Neural cell (in vitro differentiated cells): ENCODE data around the gene SIM1. TPM values are rescaled to one million over a fixed set of nuclear protein-coding genes. Genes with fewer than 3 reads are reported as not detected.

ENCODE experiments used
- H2AFZ ChIP-seq: fragments of 200-600, 300-800 bp; sonication (generic), shearing (Covaris generic); 2 replicates; pipeline ENCODE4 v1.6.0; 2014; ENCODE audit warnings: low read depth, mild to moderate bottlenecking, antibody characterized with exemption, low read length, moderate library complexity
- H3F3A ChIP-seq: fragments of 200-600 bp; shearing (Covaris generic); 2 replicates; pipeline ENCODE4 v1.6.1; 2016; ENCODE audit warnings: mild to moderate bottlenecking, moderate library complexity, mixed read lengths, antibody characterized with exemption, low read length; ENCODE audit not compliant: insufficient read depth, poor library complexity, severe bottlenecking
- H3K27ac ChIP-seq: fragments of 200-600, 300-800 bp; sonication (generic), shearing (Covaris generic); 2 replicates; pipeline ENCODE4 v1.5.1; 2014; ENCODE audit warnings: mild to moderate bottlenecking, low read length, moderate library complexity
- H3K27me3 ChIP-seq: fragments of 300-800, 200-600 bp; sonication (generic), shearing (Covaris generic); 2 replicates; pipeline ENCODE4 v1.6.0; 2014; ENCODE audit warnings: mild to moderate bottlenecking, low read depth, low read length, moderate library complexity; ENCODE audit not compliant: insufficient read depth
- H3K36me3 ChIP-seq: fragments of 300-800, 200-600 bp; sonication (generic), shearing (Covaris generic); 2 replicates; pipeline ENCODE4 v1.5.1; 2014; ENCODE audit warnings: mild to moderate bottlenecking, antibody characterized with exemption, low read length, moderate library complexity; ENCODE audit not compliant: insufficient read depth
- H3K4me2 ChIP-seq: fragments of 300-800, 200-600 bp; sonication (generic), shearing (Covaris generic); 2 replicates; pipeline ENCODE4 v1.6.0; 2014; ENCODE audit warnings: mild to moderate bottlenecking, low read length
- H3K4me3 ChIP-seq: fragments of 300-800, 200-600 bp; sonication (generic), shearing (Covaris generic); 2 replicates; pipeline ENCODE4 v1.5.1; 2014; ENCODE audit warnings: mild to moderate bottlenecking, low read length, moderate library complexity
- H3K79me2 ChIP-seq: fragments of 200-600 bp; shearing (Covaris generic); replicated peaks from 2 replicates; pipeline ENCODE4 v1.6.0; 2014; ENCODE audit warnings: mild to moderate bottlenecking, low read length, moderate library complexity; ENCODE audit not compliant: insufficient read depth
- H3K9ac ChIP-seq: fragments of 300-800, 200-600 bp; sonication (generic), shearing (Covaris generic); 2 replicates; pipeline ENCODE4 v1.6.1; 2016; ENCODE audit warnings: mild to moderate bottlenecking, low read length, mixed read lengths
- H3K9me2 ChIP-seq: fragments of 200-600 bp; shearing (Covaris generic); 2 replicates; pipeline ENCODE4 v1.6.1; 2016; ENCODE audit warnings: mild to moderate bottlenecking, low read length, mixed read lengths; ENCODE audit not compliant: insufficient read depth
- H3K9me3 ChIP-seq: fragments of 200-600, 300-800 bp; sonication (generic), shearing (Covaris generic); 2 replicates; pipeline ENCODE4 v1.6.1; 2016; ENCODE audit warnings: mild to moderate bottlenecking, mixed run types, low read length, moderate library complexity, mixed read lengths
- H4K20me1 ChIP-seq: fragments of 200-600 bp; shearing (Covaris generic); 2 replicates; pipeline ENCODE4 v1.6.1; 2016; ENCODE audit warnings: mild to moderate bottlenecking, mixed run types; ENCODE audit not compliant: insufficient read depth
- EP300 ChIP-seq: fragments of 450-650 bp; conservative IDR thresholded peaks from 2 replicates; pipeline ENCODE4 v1.6.1; 2014; ENCODE audit warnings: antibody characterized with exemption, mild to moderate bottlenecking, moderate library complexity; ENCODE audit not compliant: poor library complexity, severe bottlenecking
- EZH2 ChIP-seq: fragments of 200-600, 300-800 bp; shearing (Covaris generic), sonication (generic); IDR thresholded peaks from 2 replicates; pipeline ENCODE4 v1.6.1; 2014; ENCODE audit warnings: antibody characterized with exemption, low read length, borderline replicate concordance, mild to moderate bottlenecking; ENCODE audit not compliant: insufficient read depth, poor library complexity, severe bottlenecking
- MXI1 ChIP-seq: fragments of 450-650 bp; conservative IDR thresholded peaks from 2 replicates; pipeline ENCODE4 v1.6.1; 2014; ENCODE audit warnings: antibody characterized with exemption, mild to moderate bottlenecking; ENCODE audit not compliant: poor library complexity, severe bottlenecking
- POLR2AphosphoS5 ChIP-seq: IDR thresholded peaks from 2 replicates; pipeline ENCODE4 v1.6.1; 2012
- RAD21 ChIP-seq: fragments of 450-650 bp; conservative IDR thresholded peaks from 2 replicates; pipeline ENCODE4 v1.6.1; 2014; ENCODE audit warnings: antibody characterized with exemption, mild to moderate bottlenecking, moderate library complexity
- SMC3 ChIP-seq: fragments of 450-650 bp; conservative IDR thresholded peaks from 2 replicates; pipeline ENCODE4 v1.6.1; 2014; ENCODE audit warnings: antibody characterized with exemption, mild to moderate bottlenecking, moderate library complexity; ENCODE audit not compliant: poor library complexity
- TAF1 ChIP-seq: IDR thresholded peaks from 2 replicates; pipeline ENCODE4 v1.6.1; 2012; ENCODE audit warnings: low read depth
- polyA plus RNA-seq: library from polyadenylated mRNA; depleted of rRNA; stranded (reverse); fragments of >200 nt; gene quantifications from 2 replicates; pipeline ENCODE4 v1.2.3, GENCODE V29; 2014
- TF ChIP-seq, protein P1 (sequence below): fragments of 450-650 bp; IDR thresholded peaks from 2 replicates; pipeline ENCODE4 v1.5.1; 2014; ENCODE audit warnings: antibody characterized with exemption, mild to moderate bottlenecking, moderate library complexity; ENCODE audit not compliant: poor library complexity, severe bottlenecking
- TF ChIP-seq, protein P2 (sequence below): IDR thresholded peaks from 2 replicates; pipeline ENCODE4 v1.6.1; 2012; ENCODE audit warnings: borderline replicate concordance

The SIM1 gene
- polyA plus RNA-seq, 1 donor from 2014 or later, result not detected

DNA sequence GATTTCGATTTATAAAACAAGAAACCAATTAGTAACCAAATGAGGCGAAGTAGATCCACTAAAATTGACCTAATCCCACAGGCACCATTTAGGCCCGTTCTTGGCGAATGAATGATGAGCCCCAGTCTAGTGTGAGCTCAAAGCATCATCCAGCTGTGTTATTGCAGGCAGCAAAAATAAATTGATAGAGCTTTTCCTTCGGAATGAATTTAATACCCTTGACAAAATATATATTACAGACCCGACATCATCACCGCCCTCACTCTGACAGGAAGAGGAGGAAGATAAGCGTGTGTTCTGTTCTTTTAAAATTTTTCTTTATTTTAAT, 7.8 kb downstream of the SIM1 start:
- Histone ChIP-seq H3K4me2 (no peak overlapping the region), H3K36me3 (no peaks in the 10 kb centered on the region), H3K79me2 (no peaks in the 10 kb centered on the region), H3K4me3 (no peak overlapping the region), H4K20me1 (no peaks in the 10 kb centered on the region), H3K9ac (no peak overlapping the region), H2AFZ (no peak overlapping the region), H3K9me3 (no peaks in the 10 kb centered on the region), H3F3A (no peaks in the 10 kb centered on the region), H3K27me3 (peaks cover 100% of the 10 kb centered on the region), H3K9me2 (no peaks in the 10 kb centered on the region), H3K27ac (no peak overlapping the region)
- TF ChIP-seq, protein P1, sequence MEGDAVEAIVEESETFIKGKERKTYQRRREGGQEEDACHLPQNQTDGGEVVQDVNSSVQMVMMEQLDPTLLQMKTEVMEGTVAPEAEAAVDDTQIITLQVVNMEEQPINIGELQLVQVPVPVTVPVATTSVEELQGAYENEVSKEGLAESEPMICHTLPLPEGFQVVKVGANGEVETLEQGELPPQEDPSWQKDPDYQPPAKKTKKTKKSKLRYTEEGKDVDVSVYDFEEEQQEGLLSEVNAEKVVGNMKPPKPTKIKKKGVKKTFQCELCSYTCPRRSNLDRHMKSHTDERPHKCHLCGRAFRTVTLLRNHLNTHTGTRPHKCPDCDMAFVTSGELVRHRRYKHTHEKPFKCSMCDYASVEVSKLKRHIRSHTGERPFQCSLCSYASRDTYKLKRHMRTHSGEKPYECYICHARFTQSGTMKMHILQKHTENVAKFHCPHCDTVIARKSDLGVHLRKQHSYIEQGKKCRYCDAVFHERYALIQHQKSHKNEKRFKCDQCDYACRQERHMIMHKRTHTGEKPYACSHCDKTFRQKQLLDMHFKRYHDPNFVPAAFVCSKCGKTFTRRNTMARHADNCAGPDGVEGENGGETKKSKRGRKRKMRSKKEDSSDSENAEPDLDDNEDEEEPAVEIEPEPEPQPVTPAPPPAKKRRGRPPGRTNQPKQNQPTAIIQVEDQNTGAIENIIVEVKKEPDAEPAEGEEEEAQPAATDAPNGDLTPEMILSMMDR, result no peak
- TF ChIP-seq TAF1 (no peak), MXI1 (no peak), EP300 (no peak), EZH2 (no peak), SMC3 (no peak), POLR2AphosphoS5 (peak; percentile 68), RAD21 (no peak)
- TF ChIP-seq, protein P2, sequence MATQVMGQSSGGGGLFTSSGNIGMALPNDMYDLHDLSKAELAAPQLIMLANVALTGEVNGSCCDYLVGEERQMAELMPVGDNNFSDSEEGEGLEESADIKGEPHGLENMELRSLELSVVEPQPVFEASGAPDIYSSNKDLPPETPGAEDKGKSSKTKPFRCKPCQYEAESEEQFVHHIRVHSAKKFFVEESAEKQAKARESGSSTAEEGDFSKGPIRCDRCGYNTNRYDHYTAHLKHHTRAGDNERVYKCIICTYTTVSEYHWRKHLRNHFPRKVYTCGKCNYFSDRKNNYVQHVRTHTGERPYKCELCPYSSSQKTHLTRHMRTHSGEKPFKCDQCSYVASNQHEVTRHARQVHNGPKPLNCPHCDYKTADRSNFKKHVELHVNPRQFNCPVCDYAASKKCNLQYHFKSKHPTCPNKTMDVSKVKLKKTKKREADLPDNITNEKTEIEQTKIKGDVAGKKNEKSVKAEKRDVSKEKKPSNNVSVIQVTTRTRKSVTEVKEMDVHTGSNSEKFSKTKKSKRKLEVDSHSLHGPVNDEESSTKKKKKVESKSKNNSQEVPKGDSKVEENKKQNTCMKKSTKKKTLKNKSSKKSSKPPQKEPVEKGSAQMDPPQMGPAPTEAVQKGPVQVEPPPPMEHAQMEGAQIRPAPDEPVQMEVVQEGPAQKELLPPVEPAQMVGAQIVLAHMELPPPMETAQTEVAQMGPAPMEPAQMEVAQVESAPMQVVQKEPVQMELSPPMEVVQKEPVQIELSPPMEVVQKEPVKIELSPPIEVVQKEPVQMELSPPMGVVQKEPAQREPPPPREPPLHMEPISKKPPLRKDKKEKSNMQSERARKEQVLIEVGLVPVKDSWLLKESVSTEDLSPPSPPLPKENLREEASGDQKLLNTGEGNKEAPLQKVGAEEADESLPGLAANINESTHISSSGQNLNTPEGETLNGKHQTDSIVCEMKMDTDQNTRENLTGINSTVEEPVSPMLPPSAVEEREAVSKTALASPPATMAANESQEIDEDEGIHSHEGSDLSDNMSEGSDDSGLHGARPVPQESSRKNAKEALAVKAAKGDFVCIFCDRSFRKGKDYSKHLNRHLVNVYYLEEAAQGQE, result no peak

DNA sequence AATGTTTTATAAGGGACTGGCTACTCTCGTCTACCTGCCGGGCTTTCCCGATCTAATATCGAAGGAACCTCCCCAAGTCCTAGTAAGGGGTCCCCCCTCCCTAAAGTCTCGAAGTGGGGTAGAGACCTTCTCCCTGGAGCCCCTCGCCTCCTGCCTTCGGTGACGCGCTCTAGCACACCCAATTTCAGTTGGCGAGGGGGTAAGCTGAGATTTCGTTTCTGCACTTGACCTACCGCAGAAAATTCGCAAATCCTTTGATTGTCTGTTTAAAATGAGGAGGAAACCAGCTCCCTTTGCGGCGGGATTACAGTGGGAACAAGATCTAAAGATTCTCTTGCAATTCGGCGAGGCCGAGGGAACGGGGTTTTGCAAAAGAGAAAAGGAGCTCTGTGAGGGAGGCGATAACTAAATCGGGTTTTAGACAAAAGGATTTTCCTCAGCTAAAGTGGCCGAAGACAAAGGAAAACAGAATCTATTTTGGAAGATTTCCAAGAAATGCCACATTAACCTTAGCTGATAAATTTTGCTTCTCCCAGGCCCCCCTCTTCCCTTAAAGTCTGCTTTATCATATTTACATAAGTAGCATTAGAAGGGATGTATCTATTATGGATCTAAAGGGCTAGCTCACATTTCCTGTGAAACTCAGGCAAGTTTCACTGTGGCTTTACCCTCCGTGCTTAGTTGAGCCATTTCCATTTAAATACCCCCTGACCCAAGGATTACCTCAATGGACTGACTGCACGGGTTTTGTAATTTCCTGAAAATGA, 8.4 kb downstream of the SIM1 start:
- Histone ChIP-seq H4K20me1 (no peaks in the 10 kb centered on the region), H3K9me2 (no peaks in the 10 kb centered on the region), H2AFZ (no peak overlapping the region), H3K27me3 (peaks cover 100% of the 10 kb centered on the region), H3K9ac (no peak overlapping the region), H3K36me3 (no peaks in the 10 kb centered on the region), H3K27ac (no peak overlapping the region), H3K79me2 (no peaks in the 10 kb centered on the region), H3K4me3 (no peak overlapping the region), H3F3A (no peaks in the 10 kb centered on the region), H3K4me2 (no peak overlapping the region), H3K9me3 (no peaks in the 10 kb centered on the region)
- TF ChIP-seq EZH2, result peak; percentile 34
- TF ChIP-seq, protein P2, result no peak
- no peak for TF ChIP-seq SMC3
- peak; percentile 88 for TF ChIP-seq POLR2AphosphoS5
- no peak for TF ChIP-seq EP300
